GM23338 (cell line): ENCODE measurements around the gene SELENON. TPM values are rescaled to one million over a fixed set of nuclear protein-coding genes. Genes with fewer than 3 reads are reported as not detected.

Experiments used
- ATAC-seq: fragments of 200-7000 bp; cut with Tn5 transposase; 3 replicates; pipeline ENCODE4 v1.9.1; 2020
- DNase-seq: peaks from one replicate; pipeline ENCODE4 v3.0.0-alpha.2; 2015; ENCODE audit warnings: low spot score
- H2AFZ ChIP-seq: fragments of 200-600 bp; sonication (generic); 2 replicates; pipeline ENCODE4 v1.8.0; 2016; ENCODE audit warnings: antibody characterized with exemption, mild to moderate bottlenecking, moderate library complexity
- H3F3A ChIP-seq: fragments of 200-600 bp; sonication (generic); replicated peaks from 2 replicates; pipeline ENCODE4 v1.8.0; 2017; ENCODE audit warnings: antibody characterized with exemption, mixed run types, low read depth
- H3K27ac ChIP-seq: fragments of 200-600 bp; sonication (generic); 2 replicates; pipeline ENCODE4 v1.6.1; 2016; ENCODE audit warnings: low read depth
- H3K27me3 ChIP-seq: fragments of 200-600 bp; sonication (generic); 2 replicates; pipeline ENCODE4 v1.8.0; 2016; ENCODE audit warnings: mild to moderate bottlenecking, mixed run types, moderate library complexity; ENCODE audit not compliant: insufficient read depth
- H3K36me3 ChIP-seq: fragments of 200-600 bp; sonication (generic); 2 replicates; pipeline ENCODE4 v1.8.0; 2016; ENCODE audit warnings: mild to moderate bottlenecking; ENCODE audit not compliant: insufficient read depth
- H3K4me1 ChIP-seq: fragments of 200-600 bp; sonication (generic); 2 replicates; pipeline ENCODE4 v1.8.0; 2016; ENCODE audit warnings: mild to moderate bottlenecking, moderate library complexity; ENCODE audit not compliant: insufficient read depth
- H3K4me2 ChIP-seq: fragments of 200-600 bp; sonication (generic); 2 replicates; pipeline ENCODE4 v1.7.1; 2017; ENCODE audit warnings: mixed run types
- H3K4me3 ChIP-seq: fragments of 200-600 bp; sonication (generic); 2 replicates; pipeline ENCODE4 v1.6.1; 2016; ENCODE audit warnings: mixed run types
- H3K79me2 ChIP-seq: fragments of 200-600 bp; sonication (generic); replicated peaks from 2 replicates; pipeline ENCODE4 v1.8.0; 2017; ENCODE audit warnings: mild to moderate bottlenecking; ENCODE audit not compliant: insufficient read depth
- H3K9me2 ChIP-seq: fragments of 200-600 bp; sonication (generic); 2 replicates; pipeline ENCODE4 v1.8.0; 2017; ENCODE audit not compliant: insufficient read depth
- H4K20me1 ChIP-seq: fragments of 200-600 bp; sonication (generic); replicated peaks from 2 replicates; pipeline ENCODE4 v1.8.0; 2017; ENCODE audit warnings: mild to moderate bottlenecking; ENCODE audit not compliant: insufficient read depth
- H3K27ac Mint-ChIP-seq: 2 replicates; pipeline ENCODE4 v1.8.0; 2020; ENCODE audit warnings: inconsistent platforms, mild to moderate bottlenecking, moderate library complexity, mixed read lengths
- H3K27me3 Mint-ChIP-seq: 3 replicates; pipeline ENCODE4 v1.8.0; 2022; ENCODE audit warnings: low read depth, mild to moderate bottlenecking, moderate library complexity, mixed read lengths, inconsistent platforms; ENCODE audit not compliant: insufficient read depth, poor library complexity
- H3K36me3 Mint-ChIP-seq: 3 replicates; pipeline ENCODE4 v1.8.0; 2021; ENCODE audit warnings: low read depth, mild to moderate bottlenecking, inconsistent platforms, moderate library complexity, mixed read lengths
- H3K4me1 Mint-ChIP-seq: 3 replicates; pipeline ENCODE4 v1.8.0; 2020; ENCODE audit warnings: mild to moderate bottlenecking, inconsistent platforms, mixed read lengths
- H3K4me3 Mint-ChIP-seq: 3 replicates; pipeline ENCODE4 v1.8.0; 2021; ENCODE audit warnings: moderate library complexity, mild to moderate bottlenecking, inconsistent platforms, mixed read lengths
- H3K9me3 Mint-ChIP-seq: 3 replicates; pipeline ENCODE4 v1.8.0; 2020; ENCODE audit warnings: moderate library complexity, mild to moderate bottlenecking, inconsistent platforms, mixed read lengths
- CREB1 ChIP-seq: fragments of 250-450 bp; sonication (Bioruptor Pico); IDR thresholded peaks from 2 replicates; pipeline ENCODE4 v1.5.0; 2020; ENCODE audit warnings: low read depth, mild to moderate bottlenecking, moderate library complexity
- EZH2 ChIP-seq: fragments of 200-600 bp; sonication (generic); IDR thresholded peaks from one replicate; pipeline ENCODE4 v1.8.0; 2017; ENCODE audit warnings: antibody characterized with exemption, mild to moderate bottlenecking, low read depth; ENCODE audit not compliant: unreplicated experiment
- EZH2phosphoT487 ChIP-seq: fragments of 200-600 bp; sonication (generic); IDR thresholded peaks from one replicate; pipeline ENCODE4 v1.8.1; 2018; ENCODE audit warnings: antibody characterized with exemption; ENCODE audit not compliant: unreplicated experiment
- JUNB ChIP-seq: IDR thresholded peaks from one replicate; pipeline ENCODE4 v1.6.1; 2016; ENCODE audit warnings: antibody characterized with exemption; ENCODE audit not compliant: unreplicated experiment
- NANOG ChIP-seq: IDR thresholded peaks from 2 replicates; pipeline ENCODE4 v1.6.1; 2016; ENCODE audit warnings: antibody characterized with exemption, borderline replicate concordance
- POLR2AphosphoS5 ChIP-seq: IDR thresholded peaks from 2 replicates; pipeline ENCODE4 v1.6.1; 2016; ENCODE audit warnings: antibody characterized with exemption, low read depth
- STAT1 ChIP-seq: IDR thresholded peaks from one replicate; pipeline ENCODE4 v1.6.1; 2016; ENCODE audit warnings: antibody characterized with exemption; ENCODE audit not compliant: unreplicated experiment
- ZNF114 ChIP-seq: fragments of 250-450 bp; sonication (Bioruptor Pico); IDR thresholded peaks from 2 replicates; pipeline ENCODE4 v1.5.0; 2020; ENCODE audit warnings: mild to moderate bottlenecking, moderate library complexity
- ZNF331 ChIP-seq: fragments of 250-450 bp; sonication (Bioruptor Pico); IDR thresholded peaks from 2 replicates; pipeline ENCODE4 v1.5.0; 2020; ENCODE audit warnings: low read depth, mild to moderate bottlenecking, moderate library complexity
- polyA plus RNA-seq: library from polyadenylated mRNA; unstranded; fragments of >200 nt; fragmentation: Nextera tagmentation; extraction: Ambion mirVana; gene quantifications from 2 replicates; pipeline ENCODE4 v1.2.1, GENCODE V29; 2016
- total RNA-seq: library from RNA; depleted of rRNA; stranded (reverse); fragments of >200 nt; shearing (Covaris generic); gene quantifications from 2 replicates; pipeline ENCODE4 v1.2.3, GENCODE V29; 2014
- TF ChIP-seq, protein P1 (sequence below): IDR thresholded peaks from one replicate; pipeline ENCODE4 v1.6.1; 2018; ENCODE audit warnings: antibody characterized with exemption; ENCODE audit not compliant: unreplicated experiment
- TF ChIP-seq, protein P2 (sequence below): IDR thresholded peaks from 2 replicates; pipeline ENCODE4 v1.6.1; 2016; ENCODE audit warnings: antibody characterized with exemption
- TF ChIP-seq, protein P3 (sequence below): fragments of 250-450 bp; sonication (Bioruptor Pico); IDR thresholded peaks from 2 replicates; pipeline ENCODE4 v1.5.0; 2020; ENCODE audit warnings: mild to moderate bottlenecking, moderate library complexity
- TF ChIP-seq, protein P4 (sequence below), 2 experiments: fragments of 200-600 bp in 1 of 2; sonication (generic) in 1 of 2; conservative IDR thresholded peaks; 2 replicates each; pipeline versions ENCODE4 v1.5.1 to v1.6.1; 2016 to 2017; ENCODE audit warnings: antibody characterized with exemption in 2 of 2, low read depth in 2 of 2, mild to moderate bottlenecking in 2 of 2, moderate library complexity in 1 of 2

Gene SELENON
- total and polyA plus RNA-seq, 2 experiments from 2014 or later, result 17.9 to 93.2 TPM

DNA sequence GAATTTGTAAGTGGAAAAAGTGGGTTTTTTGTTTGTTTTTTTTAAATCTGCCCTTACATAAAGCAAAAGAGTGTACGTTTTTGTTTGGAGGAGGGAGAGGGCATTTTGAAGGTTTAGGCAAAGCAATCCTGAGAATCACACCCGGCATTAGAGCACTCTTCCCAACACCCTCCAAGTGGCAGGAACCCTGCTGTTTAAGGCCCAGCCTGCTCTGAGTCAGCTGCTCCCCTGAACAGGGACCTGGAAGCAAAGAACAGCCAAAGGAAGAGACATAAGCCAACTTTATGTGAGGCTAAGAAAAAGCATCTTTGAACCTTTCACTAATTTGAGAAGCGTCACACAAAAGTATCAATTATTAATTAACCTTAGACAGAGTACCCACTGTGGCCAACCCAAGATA is 36.7 kb downstream of the SELENON start:
- H3K79me2 ChIP-seq, result peaks cover 46% of the 10 kb centered on the region
- no peak overlapping the region for H3K4me3 Mint-ChIP-seq

More for the DNA sequence above, 36.7 kb downstream of the SELENON start:
- H3K27me3 Mint-ChIP-seq, result no peaks in the 10 kb centered on the region
- no peak for DNase-seq
- Histone ChIP-seq H3K4me2 (no peak overlapping the region), H3K9me2 (no peaks in the 10 kb centered on the region), H3K27me3 (no peaks in the 10 kb centered on the region), H4K20me1 (peaks cover 44% of the 10 kb centered on the region), H3F3A (no peaks in the 10 kb centered on the region; the same call in 1 of the 2 replicates), H3K27ac (no peak overlapping the region), H3K4me3 (no peak overlapping the region), H3K4me1 (no peaks in the 10 kb centered on the region), H2AFZ (no peak overlapping the region), H3K36me3 (peaks cover 37% of the 10 kb centered on the region)
- peaks cover 43% of the 10 kb centered on the region for H3K36me3 Mint-ChIP-seq
- no peak overlapping the region for H3K27ac Mint-ChIP-seq
- no peaks in the 10 kb centered on the region for H3K9me3 Mint-ChIP-seq
- TF ChIP-seq, protein P1, sequence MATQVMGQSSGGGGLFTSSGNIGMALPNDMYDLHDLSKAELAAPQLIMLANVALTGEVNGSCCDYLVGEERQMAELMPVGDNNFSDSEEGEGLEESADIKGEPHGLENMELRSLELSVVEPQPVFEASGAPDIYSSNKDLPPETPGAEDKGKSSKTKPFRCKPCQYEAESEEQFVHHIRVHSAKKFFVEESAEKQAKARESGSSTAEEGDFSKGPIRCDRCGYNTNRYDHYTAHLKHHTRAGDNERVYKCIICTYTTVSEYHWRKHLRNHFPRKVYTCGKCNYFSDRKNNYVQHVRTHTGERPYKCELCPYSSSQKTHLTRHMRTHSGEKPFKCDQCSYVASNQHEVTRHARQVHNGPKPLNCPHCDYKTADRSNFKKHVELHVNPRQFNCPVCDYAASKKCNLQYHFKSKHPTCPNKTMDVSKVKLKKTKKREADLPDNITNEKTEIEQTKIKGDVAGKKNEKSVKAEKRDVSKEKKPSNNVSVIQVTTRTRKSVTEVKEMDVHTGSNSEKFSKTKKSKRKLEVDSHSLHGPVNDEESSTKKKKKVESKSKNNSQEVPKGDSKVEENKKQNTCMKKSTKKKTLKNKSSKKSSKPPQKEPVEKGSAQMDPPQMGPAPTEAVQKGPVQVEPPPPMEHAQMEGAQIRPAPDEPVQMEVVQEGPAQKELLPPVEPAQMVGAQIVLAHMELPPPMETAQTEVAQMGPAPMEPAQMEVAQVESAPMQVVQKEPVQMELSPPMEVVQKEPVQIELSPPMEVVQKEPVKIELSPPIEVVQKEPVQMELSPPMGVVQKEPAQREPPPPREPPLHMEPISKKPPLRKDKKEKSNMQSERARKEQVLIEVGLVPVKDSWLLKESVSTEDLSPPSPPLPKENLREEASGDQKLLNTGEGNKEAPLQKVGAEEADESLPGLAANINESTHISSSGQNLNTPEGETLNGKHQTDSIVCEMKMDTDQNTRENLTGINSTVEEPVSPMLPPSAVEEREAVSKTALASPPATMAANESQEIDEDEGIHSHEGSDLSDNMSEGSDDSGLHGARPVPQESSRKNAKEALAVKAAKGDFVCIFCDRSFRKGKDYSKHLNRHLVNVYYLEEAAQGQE, result no peak
- TF ChIP-seq, protein P2, sequence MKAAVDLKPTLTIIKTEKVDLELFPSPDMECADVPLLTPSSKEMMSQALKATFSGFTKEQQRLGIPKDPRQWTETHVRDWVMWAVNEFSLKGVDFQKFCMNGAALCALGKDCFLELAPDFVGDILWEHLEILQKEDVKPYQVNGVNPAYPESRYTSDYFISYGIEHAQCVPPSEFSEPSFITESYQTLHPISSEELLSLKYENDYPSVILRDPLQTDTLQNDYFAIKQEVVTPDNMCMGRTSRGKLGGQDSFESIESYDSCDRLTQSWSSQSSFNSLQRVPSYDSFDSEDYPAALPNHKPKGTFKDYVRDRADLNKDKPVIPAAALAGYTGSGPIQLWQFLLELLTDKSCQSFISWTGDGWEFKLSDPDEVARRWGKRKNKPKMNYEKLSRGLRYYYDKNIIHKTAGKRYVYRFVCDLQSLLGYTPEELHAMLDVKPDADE, result no peak
- TF ChIP-seq ZNF331, result no peak
- TF ChIP-seq ZNF114 (CRISPR knock-in tag), result no peak
- no peak for TF ChIP-seq CREB1 (CRISPR knock-in tag)
- TF ChIP-seq EZH2, result no peak
- no peak for TF ChIP-seq POLR2AphosphoS5
- TF ChIP-seq JUNB, result no peak
- no peak for TF ChIP-seq EZH2phosphoT487
- no peak for TF ChIP-seq NANOG
- TF ChIP-seq, protein P3, sequence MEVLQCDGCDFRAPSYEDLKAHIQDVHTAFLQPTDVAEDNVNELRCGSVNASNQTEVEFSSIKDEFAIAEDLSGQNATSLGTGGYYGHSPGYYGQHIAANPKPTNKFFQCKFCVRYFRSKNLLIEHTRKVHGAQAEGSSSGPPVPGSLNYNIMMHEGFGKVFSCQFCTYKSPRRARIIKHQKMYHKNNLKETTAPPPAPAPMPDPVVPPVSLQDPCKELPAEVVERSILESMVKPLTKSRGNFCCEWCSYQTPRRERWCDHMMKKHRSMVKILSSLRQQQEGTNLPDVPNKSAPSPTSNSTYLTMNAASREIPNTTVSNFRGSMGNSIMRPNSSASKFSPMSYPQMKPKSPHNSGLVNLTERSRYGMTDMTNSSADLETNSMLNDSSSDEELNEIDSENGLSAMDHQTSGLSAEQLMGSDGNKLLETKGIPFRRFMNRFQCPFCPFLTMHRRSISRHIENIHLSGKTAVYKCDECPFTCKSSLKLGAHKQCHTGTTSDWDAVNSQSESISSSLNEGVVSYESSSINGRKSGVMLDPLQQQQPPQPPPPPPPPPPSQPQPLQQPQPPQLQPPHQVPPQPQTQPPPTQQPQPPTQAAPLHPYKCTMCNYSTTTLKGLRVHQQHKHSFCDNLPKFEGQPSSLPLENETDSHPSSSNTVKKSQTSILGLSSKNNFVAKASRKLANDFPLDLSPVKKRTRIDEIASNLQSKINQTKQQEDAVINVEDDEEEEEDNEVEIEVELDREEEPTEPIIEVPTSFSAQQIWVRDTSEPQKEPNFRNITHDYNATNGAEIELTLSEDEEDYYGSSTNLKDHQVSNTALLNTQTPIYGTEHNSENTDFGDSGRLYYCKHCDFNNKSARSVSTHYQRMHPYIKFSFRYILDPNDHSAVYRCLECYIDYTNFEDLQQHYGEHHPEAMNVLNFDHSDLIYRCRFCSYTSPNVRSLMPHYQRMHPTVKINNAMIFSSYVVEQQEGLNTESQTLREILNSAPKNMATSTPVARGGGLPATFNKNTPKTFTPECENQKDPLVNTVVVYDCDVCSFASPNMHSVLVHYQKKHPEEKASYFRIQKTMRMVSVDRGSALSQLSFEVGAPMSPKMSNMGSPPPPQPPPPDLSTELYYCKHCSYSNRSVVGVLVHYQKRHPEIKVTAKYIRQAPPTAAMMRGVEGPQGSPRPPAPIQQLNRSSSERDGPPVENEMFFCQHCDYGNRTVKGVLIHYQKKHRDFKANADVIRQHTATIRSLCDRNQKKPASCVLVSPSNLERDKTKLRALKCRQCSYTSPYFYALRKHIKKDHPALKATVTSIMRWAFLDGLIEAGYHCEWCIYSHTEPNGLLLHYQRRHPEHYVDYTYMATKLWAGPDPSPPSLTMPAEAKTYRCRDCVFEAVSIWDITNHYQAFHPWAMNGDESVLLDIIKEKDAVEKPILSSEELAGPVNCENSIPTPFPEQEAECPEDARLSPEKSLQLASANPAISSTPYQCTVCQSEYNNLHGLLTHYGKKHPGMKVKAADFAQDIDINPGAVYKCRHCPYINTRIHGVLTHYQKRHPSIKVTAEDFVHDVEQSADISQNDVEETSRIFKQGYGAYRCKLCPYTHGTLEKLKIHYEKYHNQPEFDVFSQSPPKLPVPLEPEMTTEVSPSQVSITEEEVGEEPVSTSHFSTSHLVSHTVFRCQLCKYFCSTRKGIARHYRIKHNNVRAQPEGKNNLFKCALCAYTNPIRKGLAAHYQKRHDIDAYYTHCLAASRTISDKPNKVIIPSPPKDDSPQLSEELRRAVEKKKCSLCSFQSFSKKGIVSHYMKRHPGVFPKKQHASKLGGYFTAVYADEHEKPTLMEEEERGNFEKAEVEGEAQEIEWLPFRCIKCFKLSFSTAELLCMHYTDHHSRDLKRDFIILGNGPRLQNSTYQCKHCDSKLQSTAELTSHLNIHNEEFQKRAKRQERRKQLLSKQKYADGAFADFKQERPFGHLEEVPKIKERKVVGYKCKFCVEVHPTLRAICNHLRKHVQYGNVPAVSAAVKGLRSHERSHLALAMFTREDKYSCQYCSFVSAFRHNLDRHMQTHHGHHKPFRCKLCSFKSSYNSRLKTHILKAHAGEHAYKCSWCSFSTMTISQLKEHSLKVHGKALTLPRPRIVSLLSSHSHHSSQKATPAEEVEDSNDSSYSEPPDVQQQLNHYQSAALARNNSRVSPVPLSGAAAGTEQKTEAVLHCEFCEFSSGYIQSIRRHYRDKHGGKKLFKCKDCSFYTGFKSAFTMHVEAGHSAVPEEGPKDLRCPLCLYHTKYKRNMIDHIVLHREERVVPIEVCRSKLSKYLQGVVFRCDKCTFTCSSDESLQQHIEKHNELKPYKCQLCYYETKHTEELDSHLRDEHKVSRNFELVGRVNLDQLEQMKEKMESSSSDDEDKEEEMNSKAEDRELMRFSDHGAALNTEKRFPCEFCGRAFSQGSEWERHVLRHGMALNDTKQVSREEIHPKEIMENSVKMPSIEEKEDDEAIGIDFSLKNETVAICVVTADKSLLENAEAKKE, result no peak
- TF ChIP-seq STAT1, result no peak
- TF ChIP-seq, protein P4, sequence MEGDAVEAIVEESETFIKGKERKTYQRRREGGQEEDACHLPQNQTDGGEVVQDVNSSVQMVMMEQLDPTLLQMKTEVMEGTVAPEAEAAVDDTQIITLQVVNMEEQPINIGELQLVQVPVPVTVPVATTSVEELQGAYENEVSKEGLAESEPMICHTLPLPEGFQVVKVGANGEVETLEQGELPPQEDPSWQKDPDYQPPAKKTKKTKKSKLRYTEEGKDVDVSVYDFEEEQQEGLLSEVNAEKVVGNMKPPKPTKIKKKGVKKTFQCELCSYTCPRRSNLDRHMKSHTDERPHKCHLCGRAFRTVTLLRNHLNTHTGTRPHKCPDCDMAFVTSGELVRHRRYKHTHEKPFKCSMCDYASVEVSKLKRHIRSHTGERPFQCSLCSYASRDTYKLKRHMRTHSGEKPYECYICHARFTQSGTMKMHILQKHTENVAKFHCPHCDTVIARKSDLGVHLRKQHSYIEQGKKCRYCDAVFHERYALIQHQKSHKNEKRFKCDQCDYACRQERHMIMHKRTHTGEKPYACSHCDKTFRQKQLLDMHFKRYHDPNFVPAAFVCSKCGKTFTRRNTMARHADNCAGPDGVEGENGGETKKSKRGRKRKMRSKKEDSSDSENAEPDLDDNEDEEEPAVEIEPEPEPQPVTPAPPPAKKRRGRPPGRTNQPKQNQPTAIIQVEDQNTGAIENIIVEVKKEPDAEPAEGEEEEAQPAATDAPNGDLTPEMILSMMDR (conservative IDR thresholded peaks at IDR 0.05; ENCODE audit: low read depth in 2 of 2), result no peak
- peaks cover 3% of the 10 kb centered on the region; the same call in 1 of the 3 replicates for H3K4me1 Mint-ChIP-seq
- no peak for ATAC-seq
